HepG2 (cell line): ENCODE results near the gene CDAN1. TPM values are rescaled to one million over a fixed set of nuclear protein-coding genes. Genes with fewer than 3 reads are reported as not detected.

Source experiments
- ATAC-seq: fragments of 200-7000 bp; cut with Tn5 transposase; 3 replicates; pipeline ENCODE4 v1.9.1; 2020; ENCODE audit warnings: mild to moderate bottlenecking, moderate library complexity
- BruUV-seq: library from RNA; stranded (reverse); fragments of 400-500 nt; replicated peaks from 2 replicates; lab custom pipeline; 2021; lab: Mats Ljungman, UMichigan
- CTCF ChIA-PET: fragments of 300-600 bp; formaldehyde crosslinking; extraction: SDS; loops from one replicate; lab custom pipeline; 2021; ENCODE audit warnings: low total read pairs, inconsistent platforms, low intra/inter-chr PET ratio; lab: Yijun Ruan, JAX
- POLR2A ChIA-PET: fragments of 350-600 bp; sonication (Branson Sonifier 250); formaldehyde crosslinking; loops from one replicate; lab custom pipeline; 2020; ENCODE audit warnings: antibody characterized with exemption, inconsistent platforms; lab: Yijun Ruan, JAX
- DNase-seq: peaks from one replicate; pipeline ENCODE4 v3.0.0-alpha.2; 2015; ENCODE audit warnings: low spot score
- FAIRE-seq: peaks from 3 replicates; lab custom pipeline; 2011; peaks lifted over from hg19 to GRCh38; lab: Jason Lieb, UNC
- H2AFZ ChIP-seq: one replicate; pipeline ENCODE4 v1.6.1; 2011; ENCODE audit warnings: low read length, inconsistent platforms
- H3K27ac ChIP-seq: fragments of 300-600 bp; 3 replicates; pipeline ENCODE4 v1.8.0; 2011; ENCODE audit warnings: mixed run types, mild to moderate bottlenecking, mixed read lengths, low read length, inconsistent platforms; ENCODE audit not compliant: insufficient read depth; ENCODE audit errors: extremely low read length
- H3K27me3 ChIP-seq, 2 experiments: fragments of 200-600 bp in 1 of 2; 2 replicates in 1 of 2; 3 replicates in 1 of 2; pipeline versions ENCODE4 v1.6.0 to v1.8.0; 2011; ENCODE audit warnings: low read length in 2 of 2, mild to moderate bottlenecking in 2 of 2, moderate library complexity in 2 of 2, inconsistent platforms in 1 of 2; ENCODE audit not compliant: insufficient read depth in 2 of 2, control insufficient read depth in 1 of 2
- H3K36me3 ChIP-seq, 2 experiments: fragments of 200-600 bp in 1 of 2; replicated peaks in 1 of 2; 2 replicates in 1 of 2; 3 replicates in 1 of 2; pipeline versions ENCODE4 v1.5.1 to v1.8.0; 2011; ENCODE audit warnings: low read length in 2 of 2, inconsistent platforms in 1 of 2; ENCODE audit not compliant: insufficient read depth in 2 of 2, control insufficient read depth in 1 of 2
- H3K4me1 ChIP-seq: 2 replicates; pipeline ENCODE4 v1.5.1; 2012; ENCODE audit warnings: low read length, inconsistent platforms; ENCODE audit not compliant: insufficient read depth
- H3K4me2 ChIP-seq: 2 replicates; pipeline ENCODE4 v1.6.0; 2011; ENCODE audit warnings: low read depth, low read length, inconsistent platforms
- H3K4me3 ChIP-seq, 3 experiments: fragments of 200-600 bp in 1 of 3; sonication (generic), shearing (Covaris generic) in 1 of 3; replicated peaks in 1 of 3; 2 replicates each; pipeline ENCODE4 v1.5.1; 2011 to 2016; ENCODE audit warnings: low read length in 3 of 3, inconsistent platforms in 2 of 3, low read depth in 2 of 3, mild to moderate bottlenecking in 2 of 3, control low read depth in 1 of 3, mixed read lengths in 1 of 3; ENCODE audit not compliant: insufficient read depth in 1 of 3
- H3K79me2 ChIP-seq: one replicate; pipeline ENCODE4 v1.6.1; 2011; ENCODE audit warnings: low read length, inconsistent platforms; ENCODE audit not compliant: insufficient read depth
- H3K9ac ChIP-seq: 2 replicates; pipeline ENCODE4 v1.6.0; 2011; ENCODE audit warnings: mild to moderate bottlenecking, low read depth, low read length, inconsistent platforms; ENCODE audit not compliant: insufficient read depth
- H3K9me3 ChIP-seq: 2 replicates; pipeline ENCODE4 v1.5.1; 2012; ENCODE audit warnings: mild to moderate bottlenecking, low read length
- H4K20me1 ChIP-seq: 2 replicates; pipeline ENCODE4 v1.6.0; 2011; ENCODE audit warnings: inconsistent platforms, mild to moderate bottlenecking, low read length, moderate library complexity; ENCODE audit not compliant: insufficient read depth
- AGO2 ChIP-seq: fragments of 200-400 bp; formaldehyde crosslinking; optimal IDR thresholded peaks from 2 replicates; pipeline ENCODE3; 2017; ENCODE audit warnings: mild to moderate bottlenecking, low read depth, low read length, moderate library complexity
- FOXK2 ChIP-seq: fragments of 450-650 bp; IDR thresholded peaks from 2 replicates; pipeline ENCODE4 v1.6.1; 2016
- MED13 ChIP-seq: sonication (generic); formaldehyde crosslinking; IDR thresholded peaks from 2 replicates; pipeline ENCODE4 v1.5.0; 2020; ENCODE audit warnings: missing genetic modification reagents
- MTF1 ChIP-seq: sonication (generic); formaldehyde crosslinking; IDR thresholded peaks from 2 replicates; pipeline ENCODE4 v1.5.0; 2020; ENCODE audit warnings: missing genetic modification reagents
- SIN3B ChIP-seq: fragments of 150-350 bp; IDR thresholded peaks from 2 replicates; pipeline ENCODE4 v1.6.1; 2014; ENCODE audit warnings: low read length
- SUZ12 ChIP-seq: fragments of 150-350 bp; IDR thresholded peaks from 2 replicates; pipeline ENCODE4 v1.6.1; 2014; ENCODE audit warnings: low read depth, low read length
- ZNF282 ChIP-seq: fragments of 450-650 bp; IDR thresholded peaks from 2 replicates; pipeline ENCODE4 v1.6.1; 2018; ENCODE audit not compliant: partially characterized antibody
- ZNF670 ChIP-seq: sonication (generic); formaldehyde crosslinking; IDR thresholded peaks from 2 replicates; pipeline ENCODE4 v1.8.0; 2022; ENCODE audit warnings: mild to moderate bottlenecking, missing genetic modification reagents, borderline replicate concordance
- ZNF790 ChIP-seq: sonication (generic); formaldehyde crosslinking; IDR thresholded peaks from 2 replicates; pipeline ENCODE4 v1.8.0; 2022; ENCODE audit warnings: missing genetic modification reagents, mild to moderate bottlenecking, borderline replicate concordance
- WGBS: methylation state at CpG from one replicate; pipeline ENCODE4 v1.1.6; 2017; ENCODE audit warnings: low lambda C conversion rate; 5-methylcytosine and 5-hydroxymethylcytosine counted together
- in situ Hi-C: cut with HindIII; loops from 2 replicates; pipeline ENCODE4 v1.10.0; 2017; ENCODE audit warnings: low pct_unique_long_range_greater_than_20kb; ENCODE audit not compliant: extremely low pct_ligation_motif_present
- intact Hi-C: fragments of 100-400 bp; cut with micrococcal nuclease; formaldehyde crosslinking; loops from one replicate; pipeline ENCODE4 v1.10.0; 2022; ENCODE audit not compliant: unreplicated experiment
- polyA plus RNA-seq, 8 experiments: library from polyadenylated mRNA; depleted of rRNA in 3 of 8; stranded (reverse) in 7 of 8; unstranded in 1 of 8; fragments of >200 nt; fragmentation: Illumina TruSeq in 4 of 8; extraction: Trizol in 4 of 8; gene quantifications; 2 replicates each; pipeline versions ENCODE4 v1.2.1 to v1.2.3, GENCODE V29; 2011 to 2016; ENCODE audit warnings: low read depth in 4 of 8, missing spikeins in 1 of 8, mixed read lengths in 1 of 8; ENCODE audit not compliant: insufficient read depth in 1 of 8
- total RNA-seq, 5 experiments: library from RNA; depleted of rRNA; stranded (reverse); fragments of >200 nt; fragmentation: Illumina TruSeq; extraction: Trizol; gene quantifications; 2 replicates each; pipeline ENCODE4 v1.2.3, GENCODE V29; 2016; ENCODE audit warnings: low read depth in 1 of 5
- TF ChIP-seq, protein P1 (sequence below): sonication (generic); IDR thresholded peaks from 2 replicates; pipeline ENCODE4 v1.6.1; 2016; ENCODE audit warnings: low read depth, borderline replicate concordance
- TF ChIP-seq, protein P2 (sequence below): sonication (generic); formaldehyde crosslinking; IDR thresholded peaks from 2 replicates; pipeline ENCODE4 v1.4.0; 2020; ENCODE audit warnings: mild to moderate bottlenecking, missing genetic modification reagents
- TF ChIP-seq, protein P3 (sequence below): sonication (generic); formaldehyde crosslinking; IDR thresholded peaks from 2 replicates; pipeline ENCODE4 v1.4.0; 2020; ENCODE audit warnings: missing genetic modification reagents, low read depth, mild to moderate bottlenecking, borderline replicate concordance
- TF ChIP-seq, protein P4 (sequence below): sonication (generic); formaldehyde crosslinking; IDR thresholded peaks from 2 replicates; pipeline ENCODE4 v1.5.0; 2020; ENCODE audit warnings: missing genetic modification reagents

CDAN1 gene
- total and polyA plus RNA-seq, 2 of the 13 experiments (the other 11 are each of a cell fraction or from before 2014, with no cell fraction given), result 5.0 to 16.1 TPM

DNA sequence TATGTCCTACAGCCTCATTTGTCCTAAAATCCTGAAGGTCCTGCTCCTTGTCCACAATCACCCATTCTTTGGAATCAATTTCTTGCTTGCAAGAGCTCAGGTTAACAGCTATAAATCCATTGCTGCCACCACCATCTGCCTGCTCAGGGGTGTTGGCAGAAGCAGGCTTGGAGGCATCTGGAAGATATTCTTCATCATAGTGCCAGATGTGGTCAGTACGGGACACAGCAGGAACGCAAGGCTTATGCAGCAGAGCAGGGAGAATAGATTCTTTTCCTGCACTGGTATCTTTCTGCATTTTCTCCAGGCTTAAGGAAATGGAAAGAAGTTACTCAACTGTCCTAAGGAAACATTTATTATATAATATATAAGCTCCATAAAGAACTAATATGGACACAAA is 38.5 kb upstream of the CDAN1 start:
- DNase-seq (no peak), ATAC-seq (no peak), FAIRE-seq (no peak)
- Histone ChIP-seq H3K36me3 (peaks cover 5 to 14% of the 10 kb centered on the region in 2 experiments; a peak in 4 of 5 replicates), H3K4me1 (no peaks in the 10 kb centered on the region), H3K9me3 (no peaks in the 10 kb centered on the region), H3K27me3 (no peaks in the 10 kb centered on the region), H2AFZ (no peak overlapping the region), H3K79me2 (no peaks in the 10 kb centered on the region), H3K4me2 (no peak overlapping the region), H3K9ac (no peak overlapping the region), H3K4me3 (no peak overlapping the region), H4K20me1 (no peaks in the 10 kb centered on the region), H3K27ac (no peak overlapping the region)
- intact Hi-C loops (no loop called here), in situ Hi-C loops (no loop called here)
- no TSS peak for BruUV-seq
- ChIA-PET CTCF (no interaction called here), POLR2A (no interaction called here)
- TF ChIP-seq FOXK2 (no peak), SUZ12 (no peak), ZNF790 (CRISPR knock-in tag) (no peak), SIN3B (no peak), MED13 (CRISPR knock-in tag) (no peak), AGO2 (no peak), ZNF282 (no peak), ZNF670 (CRISPR knock-in tag) (no peak), MTF1 (no peak)
- TF ChIP-seq, protein P1, sequence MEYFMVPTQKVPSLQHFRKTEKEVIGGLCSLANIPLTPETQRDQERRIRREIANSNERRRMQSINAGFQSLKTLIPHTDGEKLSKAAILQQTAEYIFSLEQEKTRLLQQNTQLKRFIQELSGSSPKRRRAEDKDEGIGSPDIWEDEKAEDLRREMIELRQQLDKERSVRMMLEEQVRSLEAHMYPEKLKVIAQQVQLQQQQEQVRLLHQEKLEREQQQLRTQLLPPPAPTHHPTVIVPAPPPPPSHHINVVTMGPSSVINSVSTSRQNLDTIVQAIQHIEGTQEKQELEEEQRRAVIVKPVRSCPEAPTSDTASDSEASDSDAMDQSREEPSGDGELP, result no peak
- TF ChIP-seq, protein P2, sequence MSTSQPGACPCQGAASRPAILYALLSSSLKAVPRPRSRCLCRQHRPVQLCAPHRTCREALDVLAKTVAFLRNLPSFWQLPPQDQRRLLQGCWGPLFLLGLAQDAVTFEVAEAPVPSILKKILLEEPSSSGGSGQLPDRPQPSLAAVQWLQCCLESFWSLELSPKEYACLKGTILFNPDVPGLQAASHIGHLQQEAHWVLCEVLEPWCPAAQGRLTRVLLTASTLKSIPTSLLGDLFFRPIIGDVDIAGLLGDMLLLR (CRISPR knock-in tag), result no peak
- TF ChIP-seq, protein P3, sequence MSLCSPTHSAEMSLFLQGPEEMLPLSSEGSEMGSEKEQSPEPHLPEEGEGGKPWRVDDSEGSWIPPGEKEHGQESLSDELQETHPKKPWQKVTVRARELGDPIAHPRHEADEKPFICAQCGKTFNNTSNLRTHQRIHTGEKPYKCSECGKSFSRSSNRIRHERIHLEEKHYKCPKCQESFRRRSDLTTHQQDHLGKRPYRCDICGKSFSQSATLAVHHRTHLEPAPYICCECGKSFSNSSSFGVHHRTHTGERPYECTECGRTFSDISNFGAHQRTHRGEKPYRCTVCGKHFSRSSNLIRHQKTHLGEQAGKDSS (CRISPR knock-in tag), result no peak
- TF ChIP-seq, protein P4, sequence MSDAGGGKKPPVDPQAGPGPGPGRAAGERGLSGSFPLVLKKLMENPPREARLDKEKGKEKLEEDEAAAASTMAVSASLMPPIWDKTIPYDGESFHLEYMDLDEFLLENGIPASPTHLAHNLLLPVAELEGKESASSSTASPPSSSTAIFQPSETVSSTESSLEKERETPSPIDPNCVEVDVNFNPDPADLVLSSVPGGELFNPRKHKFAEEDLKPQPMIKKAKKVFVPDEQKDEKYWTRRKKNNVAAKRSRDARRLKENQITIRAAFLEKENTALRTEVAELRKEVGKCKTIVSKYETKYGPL (CRISPR knock-in tag), result no peak
- WGBS, result 100% methylated on average over 2 of the region's 2 CpGs
